Activated CD8-positive, alpha-beta memory T cell treated with anti-CD3 and anti-CD28 coated beads, Interleukin-2, amount 50 U/mL, for 1 hour (primary cell): Measurements from ENCODE around the gene MEFV.
"Not testable (repeated sequence)": the region's sequence is repeated elsewhere in the genome, so short reads cannot be mapped to it uniquely, and the experiment has no call there.

Experiments used
- DNase-seq: peaks from one replicate; pipeline ENCODE4 v3.0.0-alpha.2; 2020; ENCODE audit errors: extremely low read depth

The MEFV gene

GRCh38 chr16:3216263-3216640 lies 40.2 kb downstream of the MEFV start:
- DNase-seq = no peak

- DNase-seq = no peak
These were observed 40.7 kb downstream of the MEFV start for GRCh38 chr16:3215601-3216262.

- no peak for DNase-seq
These were observed 41.4 kb downstream of the MEFV start for GRCh38 chr16:3214904-3215600.

- DNase-seq = no peak
These were observed 43.9 kb downstream of the MEFV start for GRCh38 chr16:3212567-3212966.

GRCh38 chr16:3212006-3212405 lies 44.4 kb downstream of the MEFV start:
- no peak for DNase-seq

GRCh38 chr16:3207086-3207953 lies 49.1 kb downstream of the MEFV start:
- DNase-seq = no peak

GRCh38 chr16:3205939-3206338 lies 50.5 kb downstream of the MEFV start:
- not testable (repeated sequence) for DNase-seq

GRCh38 chr16:3202903-3203539 lies 53.4 kb downstream of the MEFV start:
- DNase-seq = no peak

GRCh38 chr16:3198334-3199072 lies 57.9 kb downstream of the MEFV start:
- no peak for DNase-seq

GRCh38 chr16:3197694-3198333 lies 58.6 kb downstream of the MEFV start:
- DNase-seq = not testable (repeated sequence)

GRCh38 chr16:3195975-3196374 lies 60.5 kb downstream of the MEFV start:
- no peak for DNase-seq

- DNase-seq = no peak
These were observed 61.6 kb downstream of the MEFV start for GRCh38 chr16:3194792-3195191.

- DNase-seq = no peak
These were observed 62.9 kb downstream of the MEFV start for GRCh38 chr16:3193221-3194212.

- no peak for DNase-seq
These were observed 63.9 kb downstream of the MEFV start for GRCh38 chr16:3192476-3193019.
